Rectal smooth muscle tissue (tissue), 1 donor: Measurements from ENCODE around the gene DNAH10.

Source experiments
- H3K27ac ChIP-seq: one replicate; pipeline ENCODE4 v1.7.0; 2013; ENCODE audit warnings: low read depth, low read length, inconsistent platforms
- H3K27me3 ChIP-seq: one replicate; pipeline ENCODE4 v1.7.0; 2013; ENCODE audit warnings: low read length; ENCODE audit not compliant: control insufficient read depth, insufficient read depth
- H3K36me3 ChIP-seq: one replicate; pipeline ENCODE4 v1.7.0; 2013; ENCODE audit warnings: low read length; ENCODE audit not compliant: control insufficient read depth, insufficient read depth
- H3K4me1 ChIP-seq: one replicate; pipeline ENCODE4 v1.7.0; 2013; ENCODE audit warnings: low read length; ENCODE audit not compliant: control insufficient read depth, insufficient read depth
- H3K4me3 ChIP-seq: one replicate; pipeline ENCODE4 v1.7.0; 2013; ENCODE audit warnings: low read length
- H3K9ac ChIP-seq: one replicate; pipeline ENCODE4 v1.7.0; 2013; ENCODE audit warnings: low read length

The DNAH10 gene

GRCh38 chr12:123886258-123886657 lies 124.2 kb downstream of the DNAH10 start:
- Histone ChIP-seq H3K36me3 (no peaks in the 10 kb centered on the region), H3K27me3 (peaks cover 3% of the 10 kb centered on the region), H3K4me3 (no peak overlapping the region)

GRCh38 chr12:123886931-123887582 lies 125.0 kb downstream of the DNAH10 start:
- peaks cover 3% of the 10 kb centered on the region for H3K27me3 ChIP-seq

More at GRCh38 chr12:123886258-123886657, 124.2 kb downstream of the DNAH10 start:
- Histone ChIP-seq H3K27ac (no peak overlapping the region), H3K4me1 (no peaks in the 10 kb centered on the region), H3K9ac (no peak overlapping the region)

GRCh38 chr12:123888989-123889388 lies 126.9 kb downstream of the DNAH10 start:
- no peak overlapping the region for H3K9ac ChIP-seq
- H3K4me3 ChIP-seq = no peak overlapping the region
- no peaks in the 10 kb centered on the region for H3K4me1 ChIP-seq
- H3K36me3 ChIP-seq = no peaks in the 10 kb centered on the region
- no peak overlapping the region for H3K27ac ChIP-seq
- H3K27me3 ChIP-seq = peaks cover 3% of the 10 kb centered on the region

More at GRCh38 chr12:123886931-123887582, 125.0 kb downstream of the DNAH10 start:
- no peak overlapping the region for H3K9ac ChIP-seq
- no peak overlapping the region for H3K27ac ChIP-seq
- H3K4me1 ChIP-seq = no peaks in the 10 kb centered on the region
- H3K4me3 ChIP-seq = no peak overlapping the region
- no peaks in the 10 kb centered on the region for H3K36me3 ChIP-seq

- Histone ChIP-seq H3K36me3 (no peaks in the 10 kb centered on the region), H3K4me1 (no peaks in the 10 kb centered on the region), H3K4me3 (no peak overlapping the region), H3K9ac (no peak overlapping the region), H3K27ac (no peak overlapping the region), H3K27me3 (peaks cover 3% of the 10 kb centered on the region)
These were observed 127.9 kb downstream of the DNAH10 start for GRCh38 chr12:123889848-123890535.

- H3K27ac ChIP-seq = no peak overlapping the region
- H3K9ac ChIP-seq = no peak overlapping the region
- no peak overlapping the region for H3K4me3 ChIP-seq
- H3K4me1 ChIP-seq = no peaks in the 10 kb centered on the region
- peaks cover 3% of the 10 kb centered on the region for H3K27me3 ChIP-seq
- no peaks in the 10 kb centered on the region for H3K36me3 ChIP-seq
These were observed 128.4 kb downstream of the DNAH10 start for GRCh38 chr12:123890536-123890902.

- Histone ChIP-seq H3K4me3 (no peak overlapping the region), H3K36me3 (no peaks in the 10 kb centered on the region), H3K9ac (no peak overlapping the region), H3K27me3 (peaks cover 3% of the 10 kb centered on the region), H3K4me1 (no peaks in the 10 kb centered on the region), H3K27ac (no peak overlapping the region)
These were observed 128.9 kb downstream of the DNAH10 start for GRCh38 chr12:123891011-123891410.

GRCh38 chr12:123891516-123892179 lies 129.5 kb downstream of the DNAH10 start:
- Histone ChIP-seq H3K4me3 (no peak overlapping the region), H3K27ac (no peak overlapping the region), H3K9ac (no peak overlapping the region), H3K4me1 (no peaks in the 10 kb centered on the region), H3K27me3 (no peaks in the 10 kb centered on the region), H3K36me3 (no peaks in the 10 kb centered on the region)

- H3K9ac ChIP-seq = no peak overlapping the region
- no peaks in the 10 kb centered on the region for H3K36me3 ChIP-seq
- no peaks in the 10 kb centered on the region for H3K27me3 ChIP-seq
- no peak overlapping the region for H3K27ac ChIP-seq
- H3K4me1 ChIP-seq = no peaks in the 10 kb centered on the region
- no peak overlapping the region for H3K4me3 ChIP-seq
These were observed 130.1 kb downstream of the DNAH10 start for GRCh38 chr12:123892180-123892559.

- no peak overlapping the region for H3K9ac ChIP-seq
- no peak overlapping the region for H3K4me3 ChIP-seq
- no peak overlapping the region for H3K27ac ChIP-seq
- no peaks in the 10 kb centered on the region for H3K27me3 ChIP-seq
- H3K4me1 ChIP-seq = no peaks in the 10 kb centered on the region
- H3K36me3 ChIP-seq = no peaks in the 10 kb centered on the region
These were observed 130.8 kb downstream of the DNAH10 start for GRCh38 chr12:123892853-123893252.

- H3K4me1 ChIP-seq = no peaks in the 10 kb centered on the region
- H3K36me3 ChIP-seq = no peaks in the 10 kb centered on the region
- no peak overlapping the region for H3K27ac ChIP-seq
- H3K9ac ChIP-seq = no peak overlapping the region
- H3K4me3 ChIP-seq = no peak overlapping the region
- H3K27me3 ChIP-seq = no peaks in the 10 kb centered on the region
These were observed 131.2 kb downstream of the DNAH10 start for GRCh38 chr12:123893276-123893675.

GRCh38 chr12:123894823-123895345 lies 132.8 kb downstream of the DNAH10 start:
- Histone ChIP-seq H3K4me1 (no peaks in the 10 kb centered on the region), H3K4me3 (no peak overlapping the region), H3K27ac (no peak overlapping the region), H3K36me3 (no peaks in the 10 kb centered on the region), H3K9ac (no peak overlapping the region), H3K27me3 (no peaks in the 10 kb centered on the region)

GRCh38 chr12:123895451-123895850 lies 133.3 kb downstream of the DNAH10 start:
- Histone ChIP-seq H3K9ac (no peak overlapping the region), H3K4me1 (no peaks in the 10 kb centered on the region), H3K4me3 (no peak overlapping the region), H3K27me3 (no peaks in the 10 kb centered on the region), H3K36me3 (no peaks in the 10 kb centered on the region), H3K27ac (no peak overlapping the region)
